GM21786 (cell line): ENCODE data around the gene CEP85L.

Source experiments
- ATAC-seq: cut with Tn5 transposase; IDR thresholded peaks from one replicate; pipeline ENCODE4 v1.9.1; 2021; ENCODE audit not compliant: unreplicated experiment

The CEP85L gene

DNA sequence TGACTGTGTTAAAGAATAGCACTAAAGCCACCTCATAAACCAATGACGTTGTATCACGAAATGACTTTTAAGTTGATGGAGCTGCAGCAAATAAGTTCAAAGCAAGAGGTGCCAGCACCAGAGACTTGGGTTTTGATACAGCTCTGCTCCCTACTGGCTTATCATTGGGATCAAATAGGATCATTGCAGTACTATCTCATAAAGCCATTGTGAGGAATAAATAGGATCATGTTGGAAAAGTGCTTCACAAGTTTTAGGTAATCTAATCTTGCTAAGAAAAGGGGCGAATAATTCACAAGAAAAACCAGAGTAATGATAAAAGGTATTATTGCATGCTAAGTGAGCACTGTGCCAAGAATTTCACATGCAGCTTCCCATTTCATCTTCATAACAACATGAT, 10.4 kb upstream of the CEP85L start:
- no peak for ATAC-seq

- no peak for ATAC-seq
These were observed 8.8 kb upstream of the CEP85L start for GRCh38 chr6:118660218-118660569.

DNA sequence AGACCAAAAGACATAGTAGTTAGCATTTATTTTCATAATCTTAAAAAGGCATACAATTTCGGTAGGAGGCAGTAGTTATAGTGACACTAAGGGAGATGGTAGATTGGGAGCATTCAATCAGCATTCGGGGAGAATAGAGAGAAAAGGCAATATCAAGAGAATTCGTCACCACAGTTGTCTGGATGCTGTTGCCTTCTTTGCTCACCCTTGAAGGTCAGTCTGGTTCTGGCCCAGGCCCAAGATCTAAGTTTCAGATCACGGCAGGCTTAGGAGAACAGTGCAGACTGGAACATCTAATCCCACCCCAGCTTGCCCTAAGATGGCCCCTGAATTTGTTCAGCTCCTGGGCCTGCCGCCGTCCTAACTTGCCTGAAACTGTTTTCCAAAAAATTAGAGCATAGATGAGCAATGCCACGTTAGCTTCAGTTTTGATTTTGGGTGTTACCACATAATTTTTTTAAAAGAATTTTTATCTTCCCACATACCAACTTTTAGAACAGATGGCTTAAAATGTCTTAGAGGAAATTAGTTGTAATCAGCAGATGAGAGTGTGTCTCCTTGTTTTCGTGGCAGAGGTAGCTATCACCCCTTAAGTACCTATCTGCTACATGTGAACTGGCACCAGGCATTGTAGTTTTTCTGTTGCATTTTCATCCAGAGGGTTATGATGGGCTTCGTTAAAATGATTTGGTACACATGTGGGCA, 8.3 kb upstream of the CEP85L start:
- no peak for ATAC-seq

DNA sequence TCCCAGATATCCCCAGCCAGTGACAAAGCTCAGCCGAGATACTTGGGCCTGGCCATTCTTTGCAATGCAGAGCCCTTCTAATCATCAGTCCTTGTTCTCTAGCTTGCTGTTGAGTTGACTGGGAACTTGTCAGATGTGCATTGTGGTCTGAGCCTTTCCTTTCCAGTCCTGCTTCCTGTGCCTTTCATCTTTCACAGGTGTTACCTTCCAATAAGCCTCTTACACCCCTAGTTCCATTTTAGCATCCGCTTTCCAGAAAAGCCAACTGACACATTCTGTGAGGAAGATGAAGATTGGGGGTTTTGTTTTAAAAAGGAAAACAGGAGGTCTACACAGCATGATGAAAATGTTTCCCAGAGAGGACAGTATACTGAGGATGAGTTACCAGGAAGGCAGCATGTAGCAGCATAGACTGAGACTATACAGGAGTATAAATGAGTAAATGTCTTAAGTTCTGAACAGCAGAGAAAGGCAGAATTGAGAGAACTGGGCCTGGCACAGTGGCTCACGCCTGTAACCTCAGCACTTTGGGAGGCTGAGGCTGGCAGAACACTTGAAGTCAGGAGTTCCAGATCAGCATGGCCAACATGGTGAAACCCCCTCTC, 5.6 kb upstream of the CEP85L start:
- no peak for ATAC-seq

DNA sequence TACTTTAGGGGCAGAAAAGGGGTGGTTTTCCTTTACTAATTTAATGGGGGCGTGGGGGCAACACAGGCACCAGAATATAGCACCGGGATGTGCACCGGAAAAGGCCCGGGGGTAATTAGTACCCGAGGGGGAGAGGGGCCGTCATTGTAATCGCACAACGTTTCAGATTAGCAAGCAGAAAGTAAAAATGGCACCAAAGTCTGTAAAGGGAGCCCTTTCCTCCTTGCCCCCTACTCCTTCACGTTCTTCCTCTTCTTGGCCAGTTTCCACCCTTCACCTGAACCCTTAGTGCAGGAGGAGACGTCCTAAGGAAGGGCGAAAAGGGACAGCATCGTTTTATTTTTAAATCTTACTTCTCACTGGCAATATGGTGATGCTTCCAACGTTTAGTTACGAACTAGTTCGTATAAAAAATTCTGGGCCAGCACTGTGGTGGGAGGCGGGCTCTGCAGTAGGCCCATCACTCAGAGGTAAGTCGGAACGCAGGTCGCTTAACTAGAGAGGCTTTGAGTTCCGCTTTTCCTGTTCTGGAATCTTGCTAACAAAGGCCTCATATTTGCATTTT, 742 bp upstream of the CEP85L start:
- ATAC-seq: no peak

- ATAC-seq: peak; percentile 36
These were observed 659 bp downstream of the CEP85L start for GRCh38 chr6:118650582-118651281.

DNA sequence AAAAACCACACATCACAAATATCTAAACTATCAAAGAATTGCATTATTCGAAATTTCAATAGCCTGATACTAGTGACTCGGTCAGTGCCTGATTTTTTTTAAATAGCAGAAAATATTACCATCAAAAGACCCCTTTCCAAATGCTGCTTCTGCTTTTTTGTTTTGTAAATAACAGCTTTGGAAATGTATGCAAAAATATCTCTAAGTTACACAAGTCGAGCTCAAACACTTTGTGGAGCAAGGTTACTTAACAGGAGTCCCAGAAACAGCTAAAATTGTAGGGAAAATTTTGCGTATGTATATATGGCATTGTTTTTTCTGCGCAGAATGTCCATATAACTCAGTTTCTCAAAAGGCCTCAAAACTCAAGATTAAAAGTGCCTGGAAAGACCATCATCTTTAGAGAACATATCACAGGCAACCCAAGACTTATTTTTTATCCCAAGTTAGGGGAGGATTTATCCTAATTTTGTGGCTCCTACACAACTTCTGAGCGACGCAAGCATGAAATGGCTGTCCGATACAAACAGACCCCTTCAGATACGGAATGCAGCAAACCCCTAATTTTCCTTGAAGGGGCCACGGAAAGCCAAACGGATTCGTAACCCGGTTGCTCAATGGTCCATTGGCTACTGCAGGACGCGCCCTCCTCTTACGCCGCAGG, 1.3 kb downstream of the CEP85L start:
- no peak for ATAC-seq

DNA sequence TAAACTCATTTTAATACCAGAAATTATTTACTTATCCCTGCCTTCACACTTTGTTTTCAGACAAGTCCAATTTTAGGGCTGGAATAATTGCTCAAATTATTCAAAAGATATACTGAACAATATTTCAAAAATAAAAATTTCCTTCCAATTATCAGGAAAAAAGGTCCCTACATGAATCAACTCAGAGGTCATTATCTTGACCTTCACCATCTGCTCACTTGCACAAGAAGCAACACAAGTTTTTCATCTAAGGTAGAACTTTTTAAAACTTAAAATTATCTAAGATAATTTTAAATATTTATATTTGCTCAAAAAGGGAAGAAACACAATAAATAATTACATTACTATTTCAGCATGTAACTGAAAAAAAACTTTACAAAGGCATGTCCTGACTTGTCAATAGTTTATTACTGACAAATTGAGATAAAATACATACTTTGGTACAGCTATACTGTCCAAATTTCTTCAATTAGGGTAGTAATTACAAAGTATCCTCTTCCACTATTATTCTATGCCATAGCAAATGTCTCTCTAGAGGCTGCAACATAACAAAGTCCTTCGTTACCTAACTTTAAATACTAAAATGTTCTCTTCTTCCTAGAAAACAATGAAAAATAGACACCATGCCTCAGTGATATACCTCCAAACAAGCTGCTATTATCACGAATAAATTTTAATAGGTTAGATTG, 2.4 kb downstream of the CEP85L start:
- no peak for ATAC-seq

GRCh38 chr6:118646977-118647376, 4.4 kb downstream of the CEP85L start:
- ATAC-seq: no peak

- no peak for ATAC-seq
These were observed 6.0 kb downstream of the CEP85L start for GRCh38 chr6:118645395-118645794.

- ATAC-seq: no peak
These were observed 7.4 kb downstream of the CEP85L start for GRCh38 chr6:118644007-118644406.

- ATAC-seq: no peak
These were observed 10.3 kb downstream of the CEP85L start for GRCh38 chr6:118641042-118641441.

DNA sequence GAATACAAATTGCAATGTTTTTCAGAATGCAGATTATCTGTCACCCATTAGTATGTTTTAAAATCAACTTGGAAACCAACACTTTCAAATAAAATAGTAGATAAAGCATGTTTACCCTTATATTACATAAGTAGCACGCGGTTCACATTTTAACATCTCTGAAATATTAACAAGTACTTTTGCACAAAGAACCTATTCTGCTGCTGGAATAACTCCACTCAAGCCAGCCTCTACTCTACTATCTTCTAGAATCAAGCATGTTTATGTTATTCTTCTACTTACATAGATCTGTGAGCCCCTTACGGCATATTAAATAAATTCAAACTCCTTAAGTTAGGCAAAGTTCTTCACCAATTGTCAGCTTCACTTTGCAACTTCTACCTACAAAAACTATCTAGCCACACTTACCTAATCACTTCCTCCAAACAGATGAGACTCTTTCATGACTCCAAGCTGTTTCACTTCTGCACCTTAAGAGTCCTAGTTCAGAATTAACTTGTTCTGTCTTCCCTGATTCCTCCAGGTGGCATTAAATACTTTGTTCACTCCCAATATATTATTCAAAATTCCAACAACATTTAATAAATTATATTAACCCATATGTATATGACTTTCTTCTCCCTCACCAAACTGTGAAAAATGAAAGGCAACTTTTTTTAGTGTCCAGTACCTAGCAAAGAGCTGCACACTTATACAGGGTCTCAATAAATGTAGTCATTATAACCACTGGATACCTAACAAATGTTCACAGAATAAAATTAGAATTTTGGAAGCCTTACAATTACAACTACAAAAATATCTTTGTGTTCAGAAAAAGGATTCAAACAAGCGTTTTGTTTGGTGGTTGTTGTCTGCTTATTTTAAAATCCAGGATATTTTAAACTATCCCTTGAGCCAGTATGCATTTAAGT, 12.1 kb downstream of the CEP85L start:
- ATAC-seq: peak; percentile 90

GRCh38 chr6:118638288-118638687, 13.1 kb downstream of the CEP85L start:
- ATAC-seq: no peak

GRCh38 chr6:118635909-118636735, 15.3 kb downstream of the CEP85L start:
- ATAC-seq: no peak

DNA sequence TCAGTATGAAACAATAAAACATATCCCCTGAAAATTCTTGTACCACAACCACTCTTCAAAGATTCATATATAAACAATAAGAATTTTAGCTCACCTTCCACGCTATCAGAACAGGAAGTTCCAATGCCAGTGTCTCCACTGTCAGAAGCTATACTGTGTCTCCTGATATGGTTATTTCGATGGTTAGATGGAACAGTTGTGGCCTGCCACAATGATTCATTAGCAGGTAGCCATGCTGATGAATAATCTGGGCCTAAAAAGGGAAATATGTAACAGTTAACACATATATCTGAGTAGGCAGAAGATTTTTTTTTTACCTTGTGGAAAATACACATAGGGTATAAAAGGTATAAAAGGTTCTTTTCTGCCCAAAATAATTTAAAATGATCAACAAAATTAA, 19.0 kb downstream of the CEP85L start:
- no peak for ATAC-seq

- no peak for ATAC-seq
These were observed 20.5 kb downstream of the CEP85L start for GRCh38 chr6:118630923-118631322.

- no peak for ATAC-seq
These were observed 21.3 kb downstream of the CEP85L start for GRCh38 chr6:118630067-118630466.

- ATAC-seq: no peak
These were observed 23.7 kb downstream of the CEP85L start for GRCh38 chr6:118627724-118628123.
